ENCODE results near the gene RNF123. TPM values are rescaled to one million over a fixed set of nuclear protein-coding genes. Genes with fewer than 3 reads are reported as not detected.

The RNF123 gene
- total and polyA plus RNA-seq, 2 donors (not counting 1 experiment from before 2014, with no cell fraction given), result 51.8 to 69.0 TPM

DNA sequence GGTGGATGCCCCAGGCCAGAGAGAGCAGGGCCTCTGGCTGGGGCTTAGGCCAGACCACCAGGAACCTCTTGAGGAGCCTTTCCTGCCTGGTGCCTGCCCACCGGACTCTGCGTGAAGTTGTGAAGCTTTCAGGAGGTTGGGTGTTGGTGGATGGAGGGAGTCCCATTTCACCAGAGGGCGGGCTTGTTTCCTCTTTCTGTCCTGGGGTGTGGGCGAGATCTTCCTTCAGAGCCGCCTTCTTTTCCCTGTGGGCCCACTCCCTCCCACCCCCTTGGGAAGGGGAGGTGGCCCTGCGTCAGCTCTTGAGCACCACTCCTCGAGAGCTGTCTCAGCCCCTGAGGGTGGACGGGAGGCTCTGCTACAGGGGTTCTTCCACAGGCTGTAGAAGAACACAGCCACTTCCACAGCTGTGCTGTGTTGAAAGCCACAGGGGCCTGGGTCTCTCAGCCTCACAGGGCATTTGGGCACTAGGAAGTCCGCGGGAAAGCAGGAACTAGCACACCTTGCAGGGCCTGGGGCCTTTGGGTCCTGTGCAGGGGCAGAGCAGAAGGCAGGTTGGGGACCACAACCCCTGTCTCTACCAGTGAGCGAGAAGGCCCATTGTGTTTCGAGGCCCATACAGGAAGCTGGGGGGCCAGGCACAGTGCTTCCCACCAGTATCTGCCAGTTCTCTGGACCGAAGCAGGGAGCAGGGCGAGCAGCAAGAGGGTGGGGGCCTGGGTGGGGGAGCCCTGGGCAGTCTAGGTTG lies 28.0 kb downstream of the RNF123 start:
- intact Hi-C loops (cut with micrococcal nuclease), result no loop called here
- Histone ChIP-seq H3K9ac (ENCODE audit: low read length) (no peak overlapping the region), H3K4me2 (replicated peaks; ENCODE audit: low read depth, low read length, poor library complexity, severe bottlenecking) (no peak overlapping the region), H3K9me3 (ENCODE audit: control extremely low read depth in 1 of 3, control insufficient read depth in 2 of 3, insufficient read depth in 1 of 3, low read length in 2 of 3) (no peaks in the 10 kb centered on the region), H3K79me2 (ENCODE audit: control insufficient read depth, insufficient read depth, low read length) (peaks cover 4% of the 10 kb centered on the region), H3K4me1 (ENCODE audit: control insufficient read depth in 2 of 2, insufficient read depth in 2 of 2, low read length in 2 of 2) (peaks cover 7 to 27% of the 10 kb centered on the region in 2 donors), H3K27me3 (replicated peaks in 1 of 4; ENCODE audit: control extremely low read depth in 1 of 4, control insufficient read depth in 3 of 4, insufficient read depth in 4 of 4, low read length in 3 of 4) (no peaks in the 10 kb centered on the region), H3K27ac (ENCODE audit: low read length in 2 of 2) (no peak overlapping the region), H2AFZ (ENCODE audit: insufficient read depth, low read depth, low read length, poor library complexity, severe bottlenecking) (no peak overlapping the region), H3K36me3 (replicated peaks in 1 of 2; ENCODE audit: control extremely low read depth in 1 of 2, control insufficient read depth in 1 of 2, extremely low read depth in 1 of 2, insufficient read depth in 2 of 2, low read length in 1 of 2) (peaks cover 0 to 18% of the 10 kb centered on the region in 2 experiments), H4K20me1 (ENCODE audit: control insufficient read depth, insufficient read depth, low read length, poor library complexity, severe bottlenecking) (no peaks in the 10 kb centered on the region), H3K4me3 (ENCODE audit: control extremely low read depth in 1 of 5, extremely low read depth in 1 of 5, insufficient read depth in 1 of 5, low read depth in 2 of 5, low read length in 4 of 5) (no peak overlapping the region)
- Mint-ChIP-seq H3K4me1 (peaks cover 28% of the 10 kb centered on the region), H3K4me3 (peak overlapping the region; percentile 29), H3K27me3 (no peaks in the 10 kb centered on the region), H3K27ac (peak overlapping the region; percentile 10), H3K9me3 (ENCODE audit: insufficient read depth) (no peaks in the 10 kb centered on the region)
- ChIA-PET CTCF (interaction anchor here (1.1 to 1.7 kb wide), 2 partner anchors 122 to 178 kb away, joined by 3 read pairs; no protein-coding TSS in a partner anchor), POLR2A (interaction anchor here (1.0 kb wide), 1 partner anchor 69 kb away, joined by 3 read pairs; the partner anchor contains the start of gene IP6K1)
- WGBS (ENCODE audit: insufficient coverage), result 74% methylated on average over 7 of the region's 14 CpGs
- ATAC-seq (ENCODE audit: low read depth) (no peak), DNase-seq (peak; percentile 34)
- TF ChIP-seq, protein P1, sequence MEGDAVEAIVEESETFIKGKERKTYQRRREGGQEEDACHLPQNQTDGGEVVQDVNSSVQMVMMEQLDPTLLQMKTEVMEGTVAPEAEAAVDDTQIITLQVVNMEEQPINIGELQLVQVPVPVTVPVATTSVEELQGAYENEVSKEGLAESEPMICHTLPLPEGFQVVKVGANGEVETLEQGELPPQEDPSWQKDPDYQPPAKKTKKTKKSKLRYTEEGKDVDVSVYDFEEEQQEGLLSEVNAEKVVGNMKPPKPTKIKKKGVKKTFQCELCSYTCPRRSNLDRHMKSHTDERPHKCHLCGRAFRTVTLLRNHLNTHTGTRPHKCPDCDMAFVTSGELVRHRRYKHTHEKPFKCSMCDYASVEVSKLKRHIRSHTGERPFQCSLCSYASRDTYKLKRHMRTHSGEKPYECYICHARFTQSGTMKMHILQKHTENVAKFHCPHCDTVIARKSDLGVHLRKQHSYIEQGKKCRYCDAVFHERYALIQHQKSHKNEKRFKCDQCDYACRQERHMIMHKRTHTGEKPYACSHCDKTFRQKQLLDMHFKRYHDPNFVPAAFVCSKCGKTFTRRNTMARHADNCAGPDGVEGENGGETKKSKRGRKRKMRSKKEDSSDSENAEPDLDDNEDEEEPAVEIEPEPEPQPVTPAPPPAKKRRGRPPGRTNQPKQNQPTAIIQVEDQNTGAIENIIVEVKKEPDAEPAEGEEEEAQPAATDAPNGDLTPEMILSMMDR (IDR thresholded peaks at IDR 0.05), result no peak
- no peak for TF ChIP-seq EZH2 (IDR thresholded peaks at IDR 0.05; ENCODE audit: borderline replicate concordance, insufficient read depth, low read depth, low read length, poor library complexity, severe bottlenecking)
